ENCODE data around the gene DCDC1.

- TF ChIP-seq ZNF518B (CRISPR knock-in tag; IDR thresholded peaks at IDR 0.05) (no peak), OTX1 (CRISPR knock-in tag; IDR thresholded peaks at IDR 0.05) (no peak), CTCF (IDR thresholded peaks at IDR 0.05 in 2 of 3, conservative IDR thresholded peaks at IDR 0.05 in 1 of 3; ENCODE audit: insufficient read depth in 2 of 3, low read depth in 1 of 3, low read length in 3 of 3) (no peak), SRSF1 (IDR thresholded peaks at IDR 0.05; ENCODE audit: low read depth, low read length) (no peak), CHD4 (IDR thresholded peaks at IDR 0.05; ENCODE audit: insufficient read depth, insufficient replicate concordance, low read depth, low read length, poor library complexity, severe bottlenecking) (no peak), USF1 (CRISPR knock-in tag; IDR thresholded peaks at IDR 0.05) (no peak), POLR2AphosphoS5 (IDR thresholded peaks at IDR 0.05; ENCODE audit: control insufficient read depth, insufficient read depth, low read depth, low read length) (no peak), NR2C1 (IDR thresholded peaks at IDR 0.05) (no peak), NR2C1 (tag; IDR thresholded peaks at IDR 0.05) (no peak), MLX (CRISPR knock-in tag; conservative IDR thresholded peaks at IDR 0.05) (no peak), BDP1 (IDR thresholded peaks at IDR 0.05; ENCODE audit: insufficient read depth, insufficient read length) (no peak), FOXM1 (IDR thresholded peaks at IDR 0.05; ENCODE audit: low read depth) (no peak), FOXM1 (CRISPR knock-in tag; IDR thresholded peaks at IDR 0.05; ENCODE audit: low read depth) (no peak), ZNF232 (CRISPR knock-in tag; IDR thresholded peaks at IDR 0.05) (no peak), SAFB (IDR thresholded peaks at IDR 0.05; ENCODE audit: borderline replicate concordance, low read depth, low read length) (no peak), ZNF561 (CRISPR knock-in tag; conservative IDR thresholded peaks at IDR 0.05) (no peak)
These were observed 552.3 kb downstream of the DCDC1 start for GRCh38 chr11:30816959-30817880.

Measured in K562 (cell line).